Measurements from ENCODE around the gene PIBF1. TPM values are rescaled to one million over a fixed set of nuclear protein-coding genes. Genes with fewer than 3 reads are reported as not detected.
"Not testable (repeated sequence)": the region's sequence is repeated elsewhere in the genome, so short reads cannot be mapped to it uniquely, and the experiment has no call there.

The PIBF1 gene
- total and polyA plus RNA-seq, 7 experiments from 2014 or later = 20.4 to 40.1 (median 29.1) TPM

DNA sequence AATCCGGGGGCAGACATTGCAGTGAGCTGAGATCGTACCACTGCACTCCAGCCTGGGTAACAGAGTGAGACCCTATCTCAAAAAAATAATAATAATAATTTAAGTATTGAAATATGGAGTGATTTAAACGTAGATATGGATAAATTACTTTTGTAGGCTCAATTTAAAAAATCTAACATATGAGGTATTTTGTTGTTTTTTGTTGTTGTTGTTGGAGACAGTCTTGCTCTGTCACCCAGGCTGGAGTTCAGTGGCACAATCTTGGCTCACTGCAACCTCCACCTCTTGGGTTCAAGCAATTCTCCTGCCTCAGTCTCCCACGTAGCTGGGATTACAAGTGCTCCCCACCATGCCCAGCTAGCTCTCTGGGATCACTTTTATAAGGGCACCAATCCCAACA is 2.7 kb downstream of the PIBF1 start:
- CTCF ChIA-PET; H3K9me3 ChIP-seq (ENCODE audit: control insufficient read depth in 2 of 3, low read length in 3 of 3); H3K27me3 Mint-ChIP-seq; H3K27me3 ChIP-seq (ENCODE audit: control insufficient read depth in 2 of 2, insufficient read depth in 2 of 2, low read length in 2 of 2); H3K27ac ChIP-seq (ENCODE audit: low read depth, low read length); ATAC-seq; H3K4me3 ChIP-seq (ENCODE audit: low read length); DNase-seq; H3K9me3 Mint-ChIP-seq: not testable (repeated sequence)
- H3K36me3 ChIP-seq (ENCODE audit: control insufficient read depth in 2 of 3, insufficient read depth in 3 of 3, low read length in 3 of 3) = peaks cover 0 to 10% (median 0%) of the 10 kb centered on the region in 3 experiments
- Mint-ChIP-seq H3K4me1 (peaks cover 33 to 80% (median 56%) of the 10 kb centered on the region in 7 donors), H3K4me3 (peak overlapping the region in 7 of 10 donors; percentile 7 to 55 (median 39)), H3K27ac (peak overlapping the region in 4 of 9 donors; percentile 7 to 58 (median 53)), H3K36me3 (peaks cover 0 to 33% (median 29%) of the 10 kb centered on the region in 5 donors)
- H3K4me1 ChIP-seq (ENCODE audit: control insufficient read depth in 2 of 2, insufficient read depth in 2 of 2, low read length in 2 of 2) = peaks cover 26 to 30% of the 10 kb centered on the region in 2 donors
- POLR2A ChIA-PET = interaction anchor here (1.2 kb wide), 1 partner anchor 9 kb away, joined by 3 read pairs; no protein-coding TSS in a partner anchor
- intact Hi-C loops (cut with micrococcal nuclease) = loop anchor here (5.0 to 10.0 kb wide), 6 partner anchors 840 to 1500 kb away; partner anchors contain the start of gene KLF12 (in 1 of the 2)

DNA sequence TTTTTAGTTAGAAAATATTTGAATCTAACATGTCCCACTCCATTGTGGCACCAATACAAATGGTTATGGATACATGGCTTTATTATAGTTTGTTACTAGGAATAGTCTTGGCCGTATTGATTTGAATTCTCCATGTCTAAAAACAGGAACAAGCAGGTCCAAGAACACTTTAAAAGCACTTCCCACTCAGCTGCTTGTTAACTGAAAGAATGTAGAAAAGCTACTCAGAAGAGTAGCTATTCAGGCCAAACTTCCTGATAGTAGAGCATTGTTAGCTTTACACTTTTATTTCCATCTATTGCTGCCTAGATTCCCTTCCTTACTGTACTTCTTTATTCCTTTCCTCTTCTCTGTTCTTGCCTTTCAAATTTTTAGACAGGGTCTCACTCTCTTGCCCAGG is 6.9 kb downstream of the PIBF1 start:
- DNase-seq (no peak), ATAC-seq (no peak)
- Histone ChIP-seq H3K27ac (ENCODE audit: low read depth, low read length) (no peak overlapping the region), H3K4me1 (ENCODE audit: control insufficient read depth in 2 of 2, insufficient read depth in 2 of 2, low read length in 2 of 2) (peaks cover 5 to 9% of the 10 kb centered on the region in 2 donors), H3K4me3 (ENCODE audit: low read length) (no peak overlapping the region), H3K36me3 (ENCODE audit: control insufficient read depth in 2 of 3, insufficient read depth in 3 of 3, low read length in 3 of 3) (peaks cover 0 to 28% (median 11%) of the 10 kb centered on the region in 3 experiments), H3K27me3 (ENCODE audit: control insufficient read depth in 2 of 2, insufficient read depth in 2 of 2, low read length in 2 of 2) (no peaks in the 10 kb centered on the region), H3K9me3 (ENCODE audit: control insufficient read depth in 2 of 3, low read length in 3 of 3) (no peaks in the 10 kb centered on the region)
- ChIA-PET CTCF (no interaction called here), POLR2A (interaction anchor here (0.8 kb wide), 1 partner anchor 34 kb away, joined by 3 read pairs; no protein-coding TSS in a partner anchor)
- peaks cover 6 to 55% (median 39%) of the 10 kb centered on the region in 5 donors for H3K36me3 Mint-ChIP-seq
- peaks cover 12 to 61% (median 41%) of the 10 kb centered on the region in 7 donors for H3K4me1 Mint-ChIP-seq
- intact Hi-C loops (cut with micrococcal nuclease) = loop anchor here in 1 of 2 donors (10.0 kb wide), 3 partner anchors 836 to 1496 kb away; no protein-coding TSS in a partner anchor
- peaks cover 0 to 2% (median 0%) of the 10 kb centered on the region in 11 donors for H3K9me3 Mint-ChIP-seq
- H3K27me3 Mint-ChIP-seq = no peaks in the 10 kb centered on the region
- no peak overlapping the region for H3K4me3 Mint-ChIP-seq
- H3K27ac Mint-ChIP-seq = peak overlapping the region in 3 of 9 donors; percentile 27 to 69 (median 32)

DNA sequence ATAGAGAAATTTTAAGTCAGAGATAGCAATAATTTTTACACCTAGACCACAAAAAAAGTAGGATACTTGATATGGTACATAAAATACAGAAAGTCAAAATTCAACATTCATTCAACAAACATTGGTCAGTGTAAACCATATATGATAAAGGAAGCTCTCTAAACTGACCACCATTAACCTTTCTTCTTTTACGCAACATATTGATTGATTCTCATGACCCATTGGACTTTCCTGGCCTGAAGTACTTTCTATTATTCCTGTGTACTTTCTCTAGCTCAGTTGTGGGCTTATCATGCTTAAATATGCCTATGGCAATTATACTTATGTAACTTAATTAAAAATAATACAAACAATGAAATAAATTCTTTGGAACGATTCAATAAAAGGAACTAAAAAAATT is 10.7 kb downstream of the PIBF1 start:
- no peaks in the 10 kb centered on the region for H3K4me1 ChIP-seq (ENCODE audit: control insufficient read depth in 2 of 2, insufficient read depth in 2 of 2, low read length in 2 of 2)
- POLR2A ChIA-PET = no interaction called here
- Mint-ChIP-seq H3K27me3 (no peaks in the 10 kb centered on the region), H3K9me3 (peaks cover 0 to 6% (median 0%) of the 10 kb centered on the region in 11 donors), H3K27ac (peak overlapping the region in 1 of 9 donors; percentile 20), H3K4me3 (no peak overlapping the region), H3K4me1 (peaks cover 12 to 42% (median 28%) of the 10 kb centered on the region in 7 donors), H3K36me3 (peaks cover 10 to 68% (median 46%) of the 10 kb centered on the region in 5 donors)
- no peak for ATAC-seq
- H3K9me3 ChIP-seq (ENCODE audit: control insufficient read depth in 2 of 3, low read length in 3 of 3) = no peaks in the 10 kb centered on the region
- intact Hi-C loops (cut with micrococcal nuclease) = no loop called here
- CTCF ChIA-PET = no interaction called here
- H3K27me3 ChIP-seq (ENCODE audit: control insufficient read depth in 2 of 2, insufficient read depth in 2 of 2, low read length in 2 of 2) = no peaks in the 10 kb centered on the region
- H3K4me3 ChIP-seq (ENCODE audit: low read length) = no peak overlapping the region
- no peak for DNase-seq
- no peak overlapping the region for H3K27ac ChIP-seq (ENCODE audit: low read depth, low read length)
- H3K36me3 ChIP-seq (ENCODE audit: control insufficient read depth in 2 of 3, insufficient read depth in 3 of 3, low read length in 3 of 3) = peaks cover 3 to 49% (median 14%) of the 10 kb centered on the region in 3 experiments

DNA sequence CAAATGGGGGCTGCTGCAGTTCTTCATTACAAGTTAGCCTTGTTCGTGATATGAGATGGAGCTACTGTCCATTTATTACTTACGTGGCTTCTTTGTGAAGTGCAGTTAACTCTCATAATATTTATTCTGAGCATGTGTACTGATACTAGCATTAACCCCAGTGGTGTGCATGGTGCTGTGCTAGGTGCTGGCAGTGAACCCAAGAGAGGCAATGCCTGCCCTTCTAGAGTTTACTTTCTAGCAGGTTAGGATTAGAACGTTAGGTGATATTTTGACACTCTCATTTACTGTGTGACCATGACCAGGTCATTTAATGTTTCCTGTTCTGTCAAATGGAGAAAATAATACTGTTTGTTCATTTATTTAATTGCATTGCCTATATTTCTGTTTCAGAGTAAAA is 16.9 kb downstream of the PIBF1 start:
- no peak overlapping the region for H3K4me3 ChIP-seq (ENCODE audit: low read length)
- Mint-ChIP-seq H3K9me3 (peaks cover 0 to 4% (median 0%) of the 10 kb centered on the region in 11 donors), H3K27ac (no peak overlapping the region), H3K36me3 (peaks cover 16 to 63% (median 38%) of the 10 kb centered on the region in 5 donors), H3K4me3 (no peak overlapping the region), H3K27me3 (no peaks in the 10 kb centered on the region), H3K4me1 (peaks cover 7 to 27% (median 19%) of the 10 kb centered on the region in 7 donors)
- intact Hi-C loops (cut with micrococcal nuclease) = no loop called here
- CTCF ChIA-PET = no interaction called here
- H3K36me3 ChIP-seq (ENCODE audit: control insufficient read depth in 2 of 3, insufficient read depth in 3 of 3, low read length in 3 of 3) = peaks cover 3 to 57% (median 9%) of the 10 kb centered on the region in 3 experiments
- no peak for ATAC-seq
- POLR2A ChIA-PET = no interaction called here
- DNase-seq = no peak
- H3K27ac ChIP-seq (ENCODE audit: low read depth, low read length) = no peak overlapping the region
- H3K4me1 ChIP-seq (ENCODE audit: control insufficient read depth in 2 of 2, insufficient read depth in 2 of 2, low read length in 2 of 2) = no peaks in the 10 kb centered on the region
- no peaks in the 10 kb centered on the region for H3K27me3 ChIP-seq (ENCODE audit: control insufficient read depth in 2 of 2, insufficient read depth in 2 of 2, low read length in 2 of 2)
- H3K9me3 ChIP-seq (ENCODE audit: control insufficient read depth in 2 of 3, low read length in 3 of 3) = no peaks in the 10 kb centered on the region

DNA sequence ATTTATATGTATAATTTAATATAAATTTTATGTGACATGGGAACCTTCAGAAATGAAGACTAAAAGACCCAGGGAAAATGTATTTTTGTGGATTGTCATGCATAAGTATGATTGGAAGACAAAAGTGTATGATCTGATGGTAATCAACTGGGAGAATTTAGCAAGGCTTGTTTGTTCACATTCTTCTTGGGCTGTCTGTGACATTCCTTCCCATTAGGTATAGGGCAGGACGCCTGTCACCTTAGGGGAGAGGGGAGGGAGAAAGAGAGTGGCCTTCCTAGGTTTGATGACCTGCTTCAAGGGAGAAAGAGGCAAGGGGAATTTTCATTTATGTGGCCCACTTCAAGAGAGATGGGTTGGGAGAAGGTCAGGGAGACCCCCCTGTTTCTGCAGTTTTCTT is 22.4 kb downstream of the PIBF1 start:
- Histone ChIP-seq H3K4me3 (ENCODE audit: low read length) (no peak overlapping the region), H3K27me3 (ENCODE audit: control insufficient read depth in 2 of 2, insufficient read depth in 2 of 2, low read length in 2 of 2) (no peaks in the 10 kb centered on the region), H3K9me3 (ENCODE audit: control insufficient read depth in 2 of 3, low read length in 3 of 3) (no peaks in the 10 kb centered on the region), H3K4me1 (ENCODE audit: control insufficient read depth in 2 of 2, insufficient read depth in 2 of 2, low read length in 2 of 2) (no peaks in the 10 kb centered on the region), H3K27ac (ENCODE audit: low read depth, low read length) (no peak overlapping the region), H3K36me3 (ENCODE audit: control insufficient read depth in 2 of 3, insufficient read depth in 3 of 3, low read length in 3 of 3) (peaks cover 0 to 34% (median 0%) of the 10 kb centered on the region in 3 experiments)
- POLR2A ChIA-PET = interaction anchor here (0.6 kb wide), 1 partner anchor 913 kb away, joined by 3 read pairs; no protein-coding TSS in a partner anchor
- peak overlapping the region in 6 of 9 donors; percentile 3 to 59 (median 33) for H3K27ac Mint-ChIP-seq
- H3K9me3 Mint-ChIP-seq = peaks cover 0 to 6% (median 2%) of the 10 kb centered on the region in 11 donors
- H3K4me3 Mint-ChIP-seq = no peak overlapping the region
- CTCF ChIA-PET = no interaction called here
- no peak for ATAC-seq
- peaks cover 0 to 19% (median 12%) of the 10 kb centered on the region in 7 donors for H3K4me1 Mint-ChIP-seq
- H3K27me3 Mint-ChIP-seq = no peaks in the 10 kb centered on the region
- intact Hi-C loops (cut with micrococcal nuclease) = loop anchor here (10.0 kb wide), 2 partner anchors 610 to 720 kb away; no protein-coding TSS in a partner anchor
- DNase-seq = no peak
- peaks cover 12 to 53% (median 40%) of the 10 kb centered on the region in 5 donors for H3K36me3 Mint-ChIP-seq

DNA sequence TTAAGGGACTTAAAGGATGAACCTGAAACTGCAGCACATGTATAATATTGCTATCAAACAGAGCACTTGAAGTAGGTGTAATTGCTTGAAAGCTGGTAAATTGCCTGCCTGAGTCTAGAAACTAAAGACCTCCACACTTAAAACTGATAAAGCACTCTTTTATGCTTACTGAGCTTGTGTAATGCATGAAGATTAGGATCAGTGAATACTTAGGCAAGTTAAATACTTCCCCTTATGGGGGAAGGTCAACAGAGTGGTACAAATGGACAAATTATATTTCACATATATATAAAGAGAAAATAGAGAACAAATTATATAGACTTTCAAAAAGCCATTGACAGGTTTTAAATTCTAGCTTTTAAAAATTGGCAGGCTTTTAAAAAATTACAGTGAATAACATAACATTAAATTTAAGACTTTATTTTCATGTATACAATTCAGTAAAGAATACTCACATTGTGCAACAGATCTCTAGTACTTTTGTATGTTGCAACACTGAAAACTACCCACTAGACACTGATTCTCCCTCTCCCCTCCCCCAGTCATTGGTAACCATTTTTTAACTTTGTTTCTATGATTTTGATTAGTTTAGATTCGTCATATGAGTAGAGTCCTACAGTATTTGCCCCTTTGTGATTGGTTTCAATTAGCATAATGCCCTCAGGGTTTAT is 23.9 kb downstream of the PIBF1 start:
- H3K27me3 Mint-ChIP-seq = no peaks in the 10 kb centered on the region
- no peak for DNase-seq
- no peak overlapping the region for H3K4me3 Mint-ChIP-seq
- H3K27ac Mint-ChIP-seq = no peak overlapping the region
- no peaks in the 10 kb centered on the region for H3K27me3 ChIP-seq (ENCODE audit: control insufficient read depth in 2 of 2, insufficient read depth in 2 of 2, low read length in 2 of 2)
- H3K4me3 ChIP-seq (ENCODE audit: low read length) = no peak overlapping the region
- H3K4me1 ChIP-seq (ENCODE audit: control insufficient read depth in 2 of 2, insufficient read depth in 2 of 2, low read length in 2 of 2) = no peaks in the 10 kb centered on the region
- peaks cover 0 to 22% (median 0%) of the 10 kb centered on the region in 3 experiments for H3K36me3 ChIP-seq (ENCODE audit: control insufficient read depth in 2 of 3, insufficient read depth in 3 of 3, low read length in 3 of 3)
- CTCF ChIA-PET = no interaction called here
- peak; percentile 59 for ATAC-seq
- intact Hi-C loops (cut with micrococcal nuclease) = loop anchor here (5.0 to 10.0 kb wide), 3 partner anchors 609 to 719 kb away; no protein-coding TSS in a partner anchor
- peaks cover 0 to 19% (median 10%) of the 10 kb centered on the region in 7 donors for H3K4me1 Mint-ChIP-seq
- H3K36me3 Mint-ChIP-seq = peaks cover 9 to 49% (median 34%) of the 10 kb centered on the region in 5 donors
- no peak overlapping the region for H3K27ac ChIP-seq (ENCODE audit: low read depth, low read length)
- POLR2A ChIA-PET = no interaction called here
- no peaks in the 10 kb centered on the region for H3K9me3 ChIP-seq (ENCODE audit: control insufficient read depth in 2 of 3, low read length in 3 of 3)
- H3K9me3 Mint-ChIP-seq = peaks cover 0 to 6% (median 2%) of the 10 kb centered on the region in 11 donors
